ENCODE data around the gene MGRN1.

Gene MGRN1

DNA sequence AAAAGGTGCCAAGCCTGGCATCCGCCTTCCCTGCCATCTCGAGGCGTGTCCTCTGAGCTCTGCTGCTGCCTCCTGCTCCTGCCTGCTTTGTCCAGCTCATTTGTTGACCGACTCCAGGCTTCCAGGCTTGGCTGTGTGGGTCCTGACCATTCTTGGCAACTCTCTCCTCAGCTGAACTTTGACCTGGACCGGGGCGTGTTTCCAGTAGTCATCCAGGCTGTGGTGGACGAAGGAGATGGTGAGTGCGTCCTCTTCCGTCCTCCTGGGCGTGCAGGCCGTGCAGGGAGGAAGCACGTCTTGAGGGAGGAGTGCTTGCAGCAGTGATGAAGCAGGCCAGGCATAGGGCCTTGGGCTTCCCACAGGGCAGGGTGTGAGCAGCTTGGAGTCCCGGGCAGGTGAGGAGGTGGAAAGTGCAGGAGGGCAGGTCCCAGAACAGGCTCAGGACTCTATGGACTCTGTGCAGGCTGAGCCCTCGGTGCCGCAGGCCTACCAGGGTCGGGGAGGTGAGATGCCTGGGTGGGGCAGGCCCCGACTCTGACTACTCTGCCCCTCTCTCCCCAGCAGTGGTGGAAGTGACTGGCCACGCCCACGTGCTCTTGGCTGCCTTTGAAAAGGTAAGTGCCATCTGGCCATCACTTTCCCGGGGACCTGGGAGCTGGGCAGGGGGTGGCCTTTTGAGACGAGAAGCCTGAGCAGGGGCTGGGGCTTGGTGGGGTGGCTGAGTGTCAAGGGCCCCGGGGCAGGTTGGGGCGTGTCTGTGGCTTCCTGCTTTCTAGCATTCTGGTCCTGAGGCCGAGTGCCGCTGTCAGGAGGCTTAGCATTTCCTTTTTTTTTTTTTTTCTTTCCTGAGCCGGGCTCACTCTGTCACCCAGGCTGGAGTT, 40.2 kb downstream of the MGRN1 start (continued):
- TF ChIP-seq, protein P1, sequence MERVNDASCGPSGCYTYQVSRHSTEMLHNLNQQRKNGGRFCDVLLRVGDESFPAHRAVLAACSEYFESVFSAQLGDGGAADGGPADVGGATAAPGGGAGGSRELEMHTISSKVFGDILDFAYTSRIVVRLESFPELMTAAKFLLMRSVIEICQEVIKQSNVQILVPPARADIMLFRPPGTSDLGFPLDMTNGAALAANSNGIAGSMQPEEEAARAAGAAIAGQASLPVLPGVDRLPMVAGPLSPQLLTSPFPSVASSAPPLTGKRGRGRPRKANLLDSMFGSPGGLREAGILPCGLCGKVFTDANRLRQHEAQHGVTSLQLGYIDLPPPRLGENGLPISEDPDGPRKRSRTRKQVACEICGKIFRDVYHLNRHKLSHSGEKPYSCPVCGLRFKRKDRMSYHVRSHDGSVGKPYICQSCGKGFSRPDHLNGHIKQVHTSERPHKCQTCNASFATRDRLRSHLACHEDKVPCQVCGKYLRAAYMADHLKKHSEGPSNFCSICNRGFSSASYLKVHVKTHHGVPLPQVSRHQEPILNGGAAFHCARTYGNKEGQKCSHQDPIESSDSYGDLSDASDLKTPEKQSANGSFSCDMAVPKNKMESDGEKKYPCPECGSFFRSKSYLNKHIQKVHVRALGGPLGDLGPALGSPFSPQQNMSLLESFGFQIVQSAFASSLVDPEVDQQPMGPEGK (CRISPR knock-in tag; IDR thresholded peaks at IDR 0.05; ENCODE audit: borderline replicate concordance): no peak
- TF ChIP-seq, protein P2, sequence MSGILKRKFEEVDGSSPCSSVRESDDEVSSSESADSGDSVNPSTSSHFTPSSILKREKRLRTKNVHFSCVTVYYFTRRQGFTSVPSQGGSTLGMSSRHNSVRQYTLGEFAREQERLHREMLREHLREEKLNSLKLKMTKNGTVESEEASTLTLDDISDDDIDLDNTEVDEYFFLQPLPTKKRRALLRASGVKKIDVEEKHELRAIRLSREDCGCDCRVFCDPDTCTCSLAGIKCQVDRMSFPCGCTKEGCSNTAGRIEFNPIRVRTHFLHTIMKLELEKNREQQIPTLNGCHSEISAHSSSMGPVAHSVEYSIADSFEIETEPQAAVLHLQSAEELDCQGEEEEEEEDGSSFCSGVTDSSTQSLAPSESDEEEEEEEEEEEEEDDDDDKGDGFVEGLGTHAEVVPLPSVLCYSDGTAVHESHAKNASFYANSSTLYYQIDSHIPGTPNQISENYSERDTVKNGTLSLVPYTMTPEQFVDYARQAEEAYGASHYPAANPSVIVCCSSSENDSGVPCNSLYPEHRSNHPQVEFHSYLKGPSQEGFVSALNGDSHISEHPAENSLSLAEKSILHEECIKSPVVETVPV (CRISPR knock-in tag; IDR thresholded peaks at IDR 0.05): no peak

DNA sequence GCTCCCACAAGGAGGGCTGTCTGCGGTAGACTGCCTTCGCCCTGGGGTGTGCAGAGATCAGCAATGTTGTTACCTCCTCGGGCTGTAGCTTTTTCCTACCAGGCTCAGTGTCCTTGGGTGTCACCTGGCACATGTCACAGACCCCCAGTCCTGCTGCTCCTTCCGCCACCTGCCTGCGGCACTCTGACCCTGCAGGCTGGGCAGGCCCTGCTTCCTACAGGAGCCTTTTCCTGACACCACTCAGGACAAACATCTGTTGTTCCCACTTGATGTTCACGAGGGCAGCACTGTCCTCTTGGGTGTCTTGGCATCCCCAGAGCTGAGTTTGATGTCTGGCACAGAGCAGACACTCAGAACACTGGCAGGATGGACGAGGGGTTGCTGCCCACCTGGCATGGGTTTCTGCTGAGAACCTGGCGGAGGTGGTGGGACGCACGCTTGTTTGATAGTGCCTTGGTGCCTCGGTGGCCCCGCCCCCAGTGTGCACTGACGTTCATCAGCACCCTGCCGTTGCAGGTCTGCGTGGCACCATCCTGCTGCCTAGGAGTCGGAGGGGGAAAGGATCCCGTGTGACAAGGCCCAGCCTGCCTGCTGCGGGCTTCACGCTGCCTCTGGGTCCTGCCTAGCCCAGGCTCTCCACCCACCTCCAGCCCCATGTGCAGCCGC, 42.0 kb downstream of the MGRN1 start:
- no peak for ATAC-seq
- TF ChIP-seq ZNF565 (CRISPR knock-in tag; conservative IDR thresholded peaks at IDR 0.05; ENCODE audit: low read depth): no peak
- no peak for TF ChIP-seq ZFP30 (CRISPR knock-in tag; IDR thresholded peaks at IDR 0.05)
- TF ChIP-seq, protein P2 (CRISPR knock-in tag; IDR thresholded peaks at IDR 0.05): no peak
- no peak for TF ChIP-seq OSR1 (CRISPR knock-in tag; IDR thresholded peaks at IDR 0.05)
- no peak for TF ChIP-seq ZC3H10 (CRISPR knock-in tag; IDR thresholded peaks at IDR 0.05)
- no peak for TF ChIP-seq ZNF70 (CRISPR knock-in tag; IDR thresholded peaks at IDR 0.05)
- TF ChIP-seq RARB (CRISPR knock-in tag; IDR thresholded peaks at IDR 0.05): no peak
- TF ChIP-seq ISL1 (CRISPR knock-in tag; IDR thresholded peaks at IDR 0.05): no peak
- TF ChIP-seq, protein P3, sequence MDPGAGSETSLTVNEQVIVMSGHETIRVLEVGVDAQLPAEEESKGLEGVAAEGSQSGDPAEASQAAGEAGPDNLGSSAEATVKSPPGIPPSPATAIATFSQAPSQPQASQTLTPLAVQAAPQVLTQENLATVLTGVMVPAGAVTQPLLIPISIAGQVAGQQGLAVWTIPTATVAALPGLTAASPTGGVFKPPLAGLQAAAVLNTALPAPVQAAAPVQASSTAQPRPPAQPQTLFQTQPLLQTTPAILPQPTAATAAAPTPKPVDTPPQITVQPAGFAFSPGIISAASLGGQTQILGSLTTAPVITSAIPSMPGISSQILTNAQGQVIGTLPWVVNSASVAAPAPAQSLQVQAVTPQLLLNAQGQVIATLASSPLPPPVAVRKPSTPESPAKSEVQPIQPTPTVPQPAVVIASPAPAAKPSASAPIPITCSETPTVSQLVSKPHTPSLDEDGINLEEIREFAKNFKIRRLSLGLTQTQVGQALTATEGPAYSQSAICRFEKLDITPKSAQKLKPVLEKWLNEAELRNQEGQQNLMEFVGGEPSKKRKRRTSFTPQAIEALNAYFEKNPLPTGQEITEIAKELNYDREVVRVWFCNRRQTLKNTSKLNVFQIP (CRISPR knock-in tag; IDR thresholded peaks at IDR 0.05; ENCODE audit: borderline replicate concordance, low read depth): no peak
- TF ChIP-seq ZFP3 (CRISPR knock-in tag; IDR thresholded peaks at IDR 0.05): no peak
- TF ChIP-seq ESRRG (CRISPR knock-in tag; IDR thresholded peaks at IDR 0.05): no peak
- TF ChIP-seq, protein P4, sequence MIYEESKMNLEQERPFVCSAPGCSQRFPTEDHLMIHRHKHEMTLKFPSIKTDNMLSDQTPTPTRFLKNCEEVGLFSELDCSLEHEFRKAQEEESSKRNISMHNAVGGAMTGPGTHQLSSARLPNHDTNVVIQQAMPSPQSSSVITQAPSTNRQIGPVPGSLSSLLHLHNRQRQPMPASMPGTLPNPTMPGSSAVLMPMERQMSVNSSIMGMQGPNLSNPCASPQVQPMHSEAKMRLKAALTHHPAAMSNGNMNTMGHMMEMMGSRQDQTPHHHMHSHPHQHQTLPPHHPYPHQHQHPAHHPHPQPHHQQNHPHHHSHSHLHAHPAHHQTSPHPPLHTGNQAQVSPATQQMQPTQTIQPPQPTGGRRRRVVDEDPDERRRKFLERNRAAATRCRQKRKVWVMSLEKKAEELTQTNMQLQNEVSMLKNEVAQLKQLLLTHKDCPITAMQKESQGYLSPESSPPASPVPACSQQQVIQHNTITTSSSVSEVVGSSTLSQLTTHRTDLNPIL (CRISPR knock-in tag; IDR thresholded peaks at IDR 0.05; ENCODE audit: low read depth): no peak
- no peak for TF ChIP-seq ARNTL (CRISPR knock-in tag; IDR thresholded peaks at IDR 0.05; ENCODE audit: borderline replicate concordance, low read depth)

DNA sequence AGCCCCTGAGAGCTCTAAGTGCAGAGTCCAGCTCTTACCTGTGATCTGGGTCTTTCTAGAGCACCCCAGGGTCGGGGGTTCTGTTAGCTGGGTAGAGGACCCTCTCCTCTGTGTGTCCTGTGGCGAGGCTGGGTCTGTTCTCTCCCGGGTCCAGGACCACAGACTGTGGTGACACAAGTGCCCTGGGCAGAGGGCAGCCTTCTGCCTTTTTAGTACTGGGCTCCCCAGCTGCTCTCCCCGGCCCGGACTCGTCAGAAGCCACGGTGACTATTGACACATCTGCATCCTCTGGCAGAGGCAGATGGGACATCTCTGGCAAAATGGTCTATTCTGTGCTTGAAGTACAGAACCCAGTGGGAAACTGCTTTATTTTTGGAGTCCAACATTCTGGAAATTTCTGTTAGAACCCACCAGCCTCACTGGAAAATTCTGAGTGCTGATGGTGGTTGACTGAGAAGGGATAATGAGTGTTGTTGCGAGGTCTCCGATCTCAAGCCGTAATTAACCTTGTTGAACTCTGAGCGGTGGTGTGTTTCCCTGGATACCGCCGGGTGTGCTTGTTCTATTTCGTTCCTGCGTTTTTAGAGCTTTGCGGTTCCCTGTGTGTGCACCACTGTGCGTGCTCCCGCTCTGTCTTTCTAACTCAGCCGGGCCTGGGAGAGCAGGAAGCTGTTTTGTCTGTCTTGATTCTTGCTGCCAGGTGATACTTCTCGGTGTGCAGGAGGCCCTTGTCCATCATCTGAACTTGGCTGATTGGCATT, 42.8 kb downstream of the MGRN1 start:
- TF ChIP-seq ZFP3 (CRISPR knock-in tag; IDR thresholded peaks at IDR 0.05): no peak
- TF ChIP-seq ARNTL (CRISPR knock-in tag; IDR thresholded peaks at IDR 0.05; ENCODE audit: borderline replicate concordance, low read depth): no peak
- TF ChIP-seq, protein P2 (CRISPR knock-in tag; IDR thresholded peaks at IDR 0.05): no peak
- TF ChIP-seq ISL1 (CRISPR knock-in tag; IDR thresholded peaks at IDR 0.05): no peak
- TF ChIP-seq, protein P4 (CRISPR knock-in tag; IDR thresholded peaks at IDR 0.05; ENCODE audit: low read depth): no peak
- TF ChIP-seq, protein P1 (CRISPR knock-in tag; IDR thresholded peaks at IDR 0.05; ENCODE audit: borderline replicate concordance): no peak
- TF ChIP-seq SNAI2 (CRISPR knock-in tag; IDR thresholded peaks at IDR 0.05): no peak
- TF ChIP-seq, protein P3 (CRISPR knock-in tag; IDR thresholded peaks at IDR 0.05; ENCODE audit: borderline replicate concordance, low read depth): no peak
- TF ChIP-seq ESRRG (CRISPR knock-in tag; IDR thresholded peaks at IDR 0.05): no peak
- TF ChIP-seq CSDC2 (CRISPR knock-in tag; IDR thresholded peaks at IDR 0.05): no peak
- no peak for TF ChIP-seq RARB (CRISPR knock-in tag; IDR thresholded peaks at IDR 0.05)
- TF ChIP-seq ZNF8 (CRISPR knock-in tag; IDR thresholded peaks at IDR 0.05): no peak
- no peak for ATAC-seq

All from SK-N-SH treated with all-trans-retinoic acid at 6 μM for 48 hours (cell line).